Stimulated activated CD4-positive, alpha-beta T cell treated with anti-CD3 and anti-CD28 coated beads, Interleukin-4, amount 100 ng/mL, for 1 hour (primary cell): ENCODE measurements around the gene ABHD17C.

Source experiments
- DNase-seq: peaks from one replicate; pipeline ENCODE4 v3.0.0-alpha.2; 2020

ABHD17C gene

DNA sequence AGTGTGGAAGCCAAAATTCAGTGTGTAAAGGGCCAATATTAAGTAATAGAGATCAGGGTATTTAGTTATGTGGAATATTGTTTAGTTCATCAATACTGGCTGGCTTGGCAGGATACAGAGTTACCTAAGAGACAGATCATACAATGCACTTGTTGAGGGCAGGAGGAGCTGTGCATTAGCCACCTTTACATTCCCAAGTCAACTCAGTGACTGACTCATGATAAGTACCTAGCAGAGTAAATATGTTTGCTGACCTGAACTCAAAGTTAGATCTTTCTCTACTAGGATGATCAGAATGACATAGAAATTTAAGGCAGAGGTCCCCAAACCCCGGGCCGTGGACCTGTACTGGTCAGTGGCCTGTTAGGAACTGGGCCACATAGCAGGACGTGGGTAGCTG lies 3.5 kb upstream of the ABHD17C start:
- DNase-seq: no peak

DNA sequence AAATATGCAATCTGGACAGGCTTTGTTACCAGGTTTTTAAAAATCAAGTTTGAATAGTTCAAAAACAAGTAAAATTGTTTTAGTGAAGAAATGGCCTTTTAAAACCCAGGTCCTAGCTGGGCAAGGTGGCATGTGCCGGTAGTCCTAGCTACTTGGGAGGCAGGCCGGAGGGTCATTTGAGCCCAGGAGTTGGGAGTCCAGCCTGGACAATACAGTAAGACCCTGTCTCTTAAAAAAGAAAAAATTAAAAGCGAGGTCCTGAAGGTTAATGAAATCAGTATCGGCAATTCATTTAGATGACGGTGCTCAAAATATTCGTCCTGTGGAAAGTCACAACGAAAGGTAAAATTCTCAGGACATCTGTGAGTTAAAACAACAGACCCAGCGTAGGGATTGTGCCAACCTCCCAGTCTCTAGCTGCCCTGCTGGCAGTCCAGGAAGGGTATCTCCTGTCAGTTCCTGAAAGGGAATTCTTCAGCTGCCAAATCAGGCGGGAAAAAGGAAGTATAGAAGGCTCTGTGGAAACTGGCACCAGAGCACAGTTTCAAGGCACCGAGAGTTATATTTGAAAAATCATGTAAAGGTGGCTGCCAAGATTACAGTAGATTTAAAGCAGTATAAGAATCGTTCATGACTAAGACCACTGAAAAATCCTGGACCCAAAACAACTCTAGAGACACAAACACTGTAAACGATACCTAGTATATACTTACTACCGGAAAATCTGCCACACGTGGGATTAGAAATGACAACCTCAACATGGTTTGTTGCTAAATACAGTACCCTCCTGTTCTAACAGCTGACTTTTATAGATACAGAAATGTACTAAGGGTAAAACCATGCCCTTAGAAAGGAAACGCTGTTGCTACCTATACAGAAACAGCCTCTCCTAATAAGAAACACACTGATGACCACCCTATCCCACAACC lies 1.2 kb upstream of the ABHD17C start:
- DNase-seq: no peak

DNA sequence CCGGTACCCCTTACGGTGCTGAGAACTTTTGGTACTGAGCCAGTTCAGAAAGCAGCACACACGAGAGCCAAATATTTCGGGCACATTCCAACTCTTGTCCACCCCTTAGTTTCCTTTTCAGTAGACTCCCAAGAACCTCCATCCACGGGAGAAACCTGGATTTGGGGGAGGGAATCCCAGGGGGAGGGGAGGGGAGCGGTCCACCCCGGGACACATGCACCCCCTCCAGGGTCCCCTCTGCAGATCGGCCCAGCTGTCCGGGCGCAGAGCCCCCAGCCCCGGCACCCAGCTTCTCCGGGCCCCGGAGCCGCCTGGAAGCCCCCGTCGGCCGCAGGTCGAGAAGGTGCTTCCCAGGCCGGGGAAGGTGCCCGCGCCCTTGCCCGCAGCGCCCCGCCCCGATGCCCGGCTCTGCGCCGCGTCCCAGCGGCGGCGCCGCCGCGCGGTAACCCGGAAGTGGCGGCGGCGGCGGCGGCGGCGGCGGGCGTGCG lies 455 bp upstream of the ABHD17C start:
- peak; percentile 43 for DNase-seq

DNA sequence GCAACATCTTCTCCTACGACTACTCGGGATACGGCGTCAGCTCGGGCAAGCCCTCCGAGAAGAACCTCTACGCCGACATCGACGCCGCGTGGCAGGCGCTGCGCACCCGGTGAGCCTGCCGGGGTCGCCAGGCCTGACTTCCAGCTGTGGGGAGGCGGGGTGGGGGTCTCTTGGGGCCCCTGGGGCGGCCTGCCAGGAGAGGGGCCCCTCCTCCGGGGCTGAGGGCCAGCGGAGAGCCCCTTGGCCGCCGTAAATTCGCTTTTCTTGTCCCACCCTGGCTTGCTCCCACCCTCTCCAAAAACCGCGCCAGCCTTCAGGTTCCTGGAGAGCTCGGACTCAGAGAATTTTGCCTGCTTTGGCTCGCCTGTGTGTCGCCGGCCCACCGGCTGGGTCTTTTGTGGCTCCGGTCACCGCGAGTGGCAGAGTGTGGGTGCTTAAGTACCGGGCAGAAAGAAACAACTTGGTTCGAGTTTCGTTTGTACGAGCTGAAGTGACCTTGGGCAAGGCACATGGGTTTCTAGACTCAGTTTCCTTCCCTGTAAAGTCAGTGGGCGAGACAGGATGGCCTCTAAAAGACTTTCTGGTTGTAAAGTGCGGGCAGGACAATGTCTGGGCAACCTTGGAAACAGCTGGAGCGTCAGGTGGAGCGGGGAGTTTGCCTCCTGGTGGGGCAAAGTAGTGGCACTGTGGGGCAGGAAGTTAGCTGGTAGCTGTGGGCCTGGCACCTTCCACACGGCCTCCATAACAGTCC lies 976 bp downstream of the ABHD17C start:
- DNase-seq: peak; percentile 18

DNA sequence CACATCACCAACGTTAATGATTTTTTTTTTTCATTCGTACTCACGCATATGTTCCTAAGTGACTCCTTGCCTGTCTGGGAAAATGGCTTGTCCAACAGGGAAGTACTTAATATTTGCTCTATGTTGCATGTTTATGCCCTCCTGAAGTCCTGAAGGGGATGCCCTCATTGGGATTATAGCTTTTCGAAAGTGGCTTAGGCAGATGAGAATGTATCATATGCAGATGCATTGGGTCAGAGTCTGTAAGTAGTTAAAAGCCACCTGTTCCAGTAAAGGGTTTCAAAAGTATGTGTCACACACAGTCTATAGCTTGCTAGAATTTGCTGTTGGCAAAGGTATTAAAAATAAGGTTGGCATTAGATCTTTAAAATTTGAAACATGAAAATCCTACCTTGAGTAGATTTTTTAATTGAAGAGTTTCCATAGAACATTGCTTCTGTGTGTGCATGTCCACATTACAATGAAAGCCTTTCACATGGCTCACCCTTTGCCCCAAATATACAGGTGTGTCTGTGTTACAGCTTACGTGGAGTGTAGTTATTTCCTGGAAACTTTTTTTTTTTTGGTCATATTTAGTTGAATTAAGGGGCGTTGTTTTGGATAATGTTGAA lies 2.1 kb downstream of the ABHD17C start:
- no peak for DNase-seq

DNA sequence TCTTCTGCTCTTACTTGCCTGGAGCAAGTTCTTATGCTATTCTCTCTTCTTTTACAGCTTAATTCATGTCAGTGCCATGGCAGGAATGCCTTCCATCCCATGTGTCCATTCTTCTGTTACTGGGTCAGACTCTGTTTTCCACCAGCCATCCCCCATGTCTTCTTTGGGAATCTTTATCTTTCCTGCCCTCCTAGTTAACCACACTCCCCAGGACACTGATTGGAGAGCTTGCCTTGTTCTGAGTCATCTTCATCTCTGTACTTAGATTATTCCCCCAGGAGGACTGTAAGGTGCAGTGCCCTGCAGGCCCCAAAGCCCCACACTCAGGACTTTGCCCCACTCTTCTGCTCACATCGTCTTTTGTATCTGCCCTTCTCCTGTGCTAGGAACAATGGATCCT lies 3.6 kb downstream of the ABHD17C start:
- no peak for DNase-seq

DNA sequence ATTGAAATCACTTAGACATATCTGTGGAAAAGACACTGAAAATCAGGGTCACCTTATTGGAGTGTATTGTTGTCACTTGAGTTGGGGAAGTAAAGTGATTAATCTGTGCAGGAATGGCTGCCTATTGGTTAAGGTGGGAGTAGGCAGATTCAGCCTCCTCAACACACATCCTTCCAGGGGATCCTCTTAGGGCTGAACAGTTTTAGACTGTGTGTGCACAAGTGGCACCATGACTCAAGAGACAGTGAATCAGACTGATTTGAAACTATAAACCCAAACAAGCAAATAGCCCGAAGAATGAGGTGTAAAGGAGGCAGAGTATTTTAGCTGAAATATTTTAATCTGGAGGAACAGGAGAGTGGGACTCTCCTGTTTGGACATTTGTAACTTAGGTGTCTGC lies 4.9 kb downstream of the ABHD17C start:
- DNase-seq: no peak

DNA sequence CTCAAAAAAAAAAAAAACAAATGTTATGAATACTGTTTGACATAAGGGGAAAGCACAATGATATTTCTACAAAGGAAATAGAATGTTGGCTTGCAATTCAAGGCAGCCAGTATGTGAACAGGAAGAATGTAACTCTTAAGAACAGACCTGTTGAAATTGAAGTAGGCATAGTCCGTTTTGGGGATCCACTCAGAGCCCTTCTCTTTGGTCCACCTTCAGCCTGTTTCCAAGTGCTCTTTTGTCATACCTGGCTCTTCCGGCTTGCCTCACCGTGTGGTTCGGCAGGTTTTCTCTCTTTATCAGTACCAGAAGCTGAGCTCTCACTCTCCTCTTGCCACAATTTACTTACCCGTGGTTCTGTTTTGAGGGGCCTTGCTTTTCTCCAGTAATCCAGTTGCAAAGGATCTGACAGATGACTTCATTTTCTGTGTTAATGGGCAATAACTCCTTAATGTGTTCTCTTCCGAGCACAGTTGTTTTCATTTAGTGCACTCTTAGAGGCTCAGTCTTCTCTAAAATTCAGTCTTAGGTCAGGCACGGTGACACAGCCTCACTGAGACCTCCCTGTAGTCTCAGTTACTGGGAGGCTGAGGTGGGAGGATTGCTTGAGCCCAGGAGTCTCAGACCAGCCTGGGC lies 6.7 kb downstream of the ABHD17C start:
- DNase-seq: no peak

DNA sequence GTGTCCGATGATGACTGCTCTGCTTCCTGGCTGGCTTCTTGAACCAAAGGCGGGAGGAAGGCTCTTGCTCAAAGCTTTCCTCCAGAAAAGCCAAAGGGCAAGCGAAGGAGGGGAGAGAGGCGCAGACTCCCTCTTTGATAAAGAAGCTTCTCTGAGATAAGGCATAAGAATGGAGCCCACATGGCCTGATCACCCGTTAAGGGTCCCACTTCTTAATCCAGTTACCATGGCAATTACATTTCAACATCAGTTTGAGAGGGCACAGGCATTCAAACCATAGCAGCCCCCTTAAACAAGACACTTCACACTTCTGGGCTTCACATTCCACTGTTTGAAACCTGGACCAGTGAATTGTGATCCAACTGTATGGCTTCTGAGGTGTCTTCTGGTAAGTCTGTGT lies 8.0 kb downstream of the ABHD17C start:
- no peak for DNase-seq

DNA sequence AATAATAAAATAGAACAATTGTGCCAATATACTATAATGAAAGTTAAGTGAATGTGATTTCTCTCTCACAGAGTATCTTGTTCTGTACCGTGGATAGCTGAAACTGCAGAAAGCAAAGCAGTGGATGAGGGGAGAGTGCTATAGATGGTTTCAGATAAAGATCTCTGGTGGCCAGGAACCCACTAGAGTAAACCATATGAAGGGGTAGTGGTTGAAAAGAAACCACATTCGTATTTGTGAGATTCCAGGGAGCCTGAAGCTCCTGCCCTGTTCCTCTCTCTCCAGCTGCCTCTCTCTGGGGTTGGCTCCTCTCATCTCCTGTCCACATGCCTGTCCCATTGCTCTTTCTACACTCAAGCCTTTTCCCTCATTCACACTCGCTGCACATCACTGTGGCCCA lies 8.9 kb downstream of the ABHD17C start:
- no peak for DNase-seq

DNA sequence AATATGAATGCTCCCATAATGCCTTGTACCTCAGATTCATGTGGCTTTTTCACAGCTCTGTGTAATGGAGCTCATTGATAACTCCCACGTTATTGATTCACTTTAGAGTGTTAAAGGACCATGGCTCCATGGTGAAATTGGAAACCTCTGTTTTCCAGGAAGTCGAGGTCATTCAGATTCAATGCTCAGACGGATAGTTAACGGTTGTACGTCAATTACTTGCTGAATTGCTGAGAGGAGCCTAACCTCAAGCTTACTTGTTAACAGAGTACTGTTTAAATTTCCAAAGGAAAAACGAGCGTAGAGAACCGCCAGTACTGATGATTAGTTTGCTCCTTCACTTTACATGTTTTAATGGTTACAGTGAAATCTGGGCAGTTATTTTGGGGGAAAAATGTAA lies 11.1 kb downstream of the ABHD17C start:
- no peak for DNase-seq

DNA sequence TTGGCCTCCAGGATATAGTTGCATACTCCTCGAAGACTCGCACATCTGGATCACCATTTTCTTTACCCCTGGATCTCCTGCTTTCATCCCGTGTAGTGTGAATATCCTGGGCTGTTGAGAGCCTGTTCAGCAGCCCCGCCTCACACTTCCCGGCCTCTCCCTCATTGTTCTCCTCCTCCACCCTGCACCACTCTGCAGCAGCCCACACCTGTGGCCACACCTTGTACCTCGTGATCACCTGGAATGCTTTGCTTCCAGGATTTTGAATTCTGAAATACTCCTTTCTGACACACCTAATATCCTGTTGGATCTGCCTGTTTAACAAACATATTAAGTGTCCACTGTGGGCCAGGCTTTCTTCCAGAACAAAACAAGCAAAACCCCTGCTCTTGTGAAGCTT lies 14.4 kb downstream of the ABHD17C start:
- no peak for DNase-seq

DNA sequence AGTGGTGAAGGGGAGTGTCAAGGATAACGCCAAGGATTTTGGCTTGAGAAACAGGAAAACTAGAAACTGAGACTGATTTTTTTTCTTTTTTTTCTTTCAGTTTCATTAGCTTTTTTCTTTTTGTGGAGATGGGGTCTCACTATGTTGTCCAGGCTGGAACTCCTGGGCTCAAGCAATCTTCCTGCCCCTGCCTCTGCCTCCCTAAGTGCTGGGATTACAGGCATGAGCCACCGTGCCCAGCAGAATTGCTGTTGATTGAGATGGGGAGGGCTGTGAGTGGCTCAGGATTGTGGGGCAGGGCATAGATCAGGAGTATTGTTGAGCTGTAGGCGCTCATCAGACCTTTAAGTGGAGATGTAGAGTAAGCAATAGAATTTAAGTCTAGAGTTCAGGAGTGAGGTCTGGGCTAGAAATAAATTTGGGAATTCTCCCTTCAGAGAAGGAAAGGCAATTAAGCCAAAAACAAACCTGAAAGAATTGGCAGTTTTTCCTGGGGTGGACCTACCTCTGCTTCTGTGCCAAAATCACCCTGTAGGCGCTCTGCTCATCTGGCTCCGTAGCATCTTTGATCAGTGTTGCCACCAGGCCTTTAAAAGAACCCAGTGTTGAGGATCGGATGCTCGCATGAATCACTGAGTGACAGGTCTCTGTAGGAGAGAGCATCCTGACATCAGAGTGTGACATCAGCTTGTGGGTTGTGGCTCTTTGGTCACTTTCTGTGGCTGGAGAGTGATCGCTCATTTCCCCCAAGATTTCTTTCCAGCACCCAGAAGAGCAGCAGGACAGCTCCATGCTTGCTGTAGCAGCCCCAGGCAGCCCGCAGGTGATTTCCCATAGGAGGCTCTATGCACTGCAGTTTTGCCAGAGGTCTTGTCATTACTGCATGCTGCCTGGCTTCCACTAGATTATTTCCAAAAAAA lies 15.8 kb downstream of the ABHD17C start:
- no peak for DNase-seq

DNA sequence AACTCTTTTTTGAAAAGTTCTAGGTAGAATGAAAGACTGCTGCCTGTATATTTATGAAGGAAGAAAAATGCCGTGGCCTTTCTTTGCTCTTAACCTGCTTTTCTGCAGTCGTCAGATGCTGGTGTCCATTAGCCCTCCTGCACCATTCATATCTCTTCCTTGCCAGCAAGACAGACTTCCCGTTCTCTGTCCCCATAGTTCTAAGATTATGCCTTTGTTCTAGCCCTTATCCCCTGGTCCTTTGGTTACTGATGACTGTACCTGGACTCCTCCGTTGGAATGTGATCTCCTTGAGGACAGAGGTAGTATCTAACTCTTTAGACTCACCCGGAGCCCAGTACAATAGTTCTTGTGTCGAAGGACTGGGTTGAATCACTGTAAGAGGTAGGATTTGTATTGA lies 16.8 kb downstream of the ABHD17C start:
- DNase-seq: no peak

DNA sequence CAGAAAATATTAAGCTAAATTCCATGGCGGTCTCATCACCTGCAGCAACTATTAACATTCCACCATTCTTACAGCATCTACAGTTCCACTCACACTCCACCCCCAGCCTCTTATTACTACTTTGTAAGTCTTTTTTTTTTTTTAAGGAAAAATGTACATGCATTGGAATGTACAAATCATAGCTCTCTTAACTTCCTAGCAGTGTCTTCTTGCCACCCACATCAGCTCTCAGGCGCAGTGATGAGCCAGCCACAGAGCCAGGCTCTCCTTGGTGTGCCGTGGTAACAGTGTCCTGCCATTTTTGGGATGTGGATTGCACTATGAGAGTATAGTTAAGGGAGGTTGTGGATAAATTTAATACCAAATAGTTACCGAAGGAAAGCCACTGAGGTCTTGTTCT lies 17.8 kb downstream of the ABHD17C start:
- no peak for DNase-seq

DNA sequence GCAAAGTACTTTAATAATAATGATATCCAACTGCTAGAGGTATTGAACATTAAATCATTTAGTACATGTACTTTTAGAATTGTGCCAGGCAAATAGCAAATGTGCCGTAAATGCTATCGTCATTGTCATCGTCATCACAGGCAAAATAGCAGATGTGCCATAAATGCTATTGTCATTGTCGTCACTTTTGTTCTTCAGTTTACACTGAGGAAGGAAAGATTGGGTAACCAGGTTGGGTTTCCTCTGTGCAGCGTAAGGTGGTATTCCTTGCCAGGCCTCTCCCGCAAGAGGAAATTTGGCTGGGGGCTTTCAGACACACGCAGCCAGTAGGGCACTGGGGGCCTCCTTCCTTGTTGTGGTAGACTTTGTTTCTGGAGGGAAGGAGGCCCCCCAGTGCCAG lies 26.4 kb downstream of the ABHD17C start:
- DNase-seq: no peak

DNA sequence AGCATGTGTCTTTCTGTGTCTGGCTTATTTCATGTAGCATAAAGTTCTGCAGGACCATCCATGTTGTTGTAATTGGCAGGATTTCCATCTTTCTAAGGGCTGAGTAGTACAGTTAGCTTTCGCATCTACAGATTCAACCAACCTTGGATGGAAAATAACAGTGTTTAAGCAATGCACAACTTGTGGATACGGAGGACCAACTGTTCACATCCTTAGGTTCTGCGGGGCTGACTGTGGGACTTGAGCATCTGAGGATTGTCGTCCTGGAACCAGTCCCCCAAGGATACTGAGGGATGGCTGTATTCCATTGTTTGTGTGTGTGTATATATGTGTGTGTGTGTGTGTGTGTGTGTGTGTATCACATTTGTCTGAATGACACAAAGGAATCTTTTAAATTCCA lies 27.7 kb downstream of the ABHD17C start:
- DNase-seq: no peak

DNA sequence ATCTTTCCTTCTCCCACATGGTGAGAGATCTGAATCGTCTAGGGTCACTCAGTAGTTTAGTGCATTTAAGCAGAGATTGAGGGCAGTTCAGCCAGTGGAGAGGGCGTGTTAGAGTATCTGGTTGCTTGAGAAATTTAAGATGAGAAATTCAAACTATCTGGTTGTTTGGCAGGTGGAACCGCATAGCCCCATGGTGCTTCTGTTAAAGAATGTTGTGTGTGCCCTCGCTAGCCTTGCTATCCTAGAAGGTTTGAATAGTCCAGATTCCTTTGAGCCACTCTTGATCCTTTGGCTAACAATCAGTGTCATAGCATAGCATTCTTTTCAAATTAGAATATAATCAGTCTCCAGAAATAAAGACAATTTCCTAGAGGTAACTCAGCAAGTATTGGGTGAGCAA lies 32.1 kb downstream of the ABHD17C start:
- DNase-seq: no peak

DNA sequence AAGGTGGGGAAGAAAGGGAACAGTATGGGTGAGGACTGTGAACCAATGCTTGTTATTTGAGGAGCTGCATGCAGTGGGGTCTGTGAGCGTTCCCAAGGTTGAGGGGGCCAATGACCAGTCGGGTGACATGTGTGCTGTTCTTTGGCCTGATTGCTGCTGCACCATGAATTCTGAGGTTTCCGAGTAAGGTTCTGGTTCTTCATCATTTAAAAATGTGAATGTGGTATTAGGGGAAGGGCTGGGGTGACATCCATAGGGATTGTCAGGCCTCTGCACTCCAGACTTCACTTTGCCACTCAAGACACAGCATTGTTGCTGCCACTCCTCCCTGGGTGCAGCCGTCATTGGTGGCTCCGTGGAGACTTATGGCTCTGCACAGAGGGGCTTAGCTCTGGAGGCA lies 32.5 kb downstream of the ABHD17C start:
- DNase-seq: no peak

DNA sequence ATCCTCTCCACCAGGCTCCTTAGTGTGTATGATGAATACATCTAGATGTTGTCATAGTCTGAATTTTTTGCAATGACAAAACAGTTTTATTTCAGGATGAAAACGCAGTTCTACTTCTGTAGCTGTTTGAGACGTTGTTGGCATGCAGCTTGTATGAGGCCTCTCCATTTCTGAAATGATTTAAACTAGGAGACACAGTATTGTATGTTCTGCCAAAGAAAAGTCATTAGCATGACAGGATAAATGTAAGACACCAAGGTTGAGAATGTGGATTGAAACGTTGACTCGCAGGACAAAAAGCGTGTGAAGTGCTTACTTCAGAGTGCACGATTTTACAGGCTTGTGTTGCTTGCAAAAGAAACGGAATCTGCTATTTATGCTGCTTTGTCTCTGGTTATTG lies 35.3 kb downstream of the ABHD17C start:
- DNase-seq: no peak

DNA sequence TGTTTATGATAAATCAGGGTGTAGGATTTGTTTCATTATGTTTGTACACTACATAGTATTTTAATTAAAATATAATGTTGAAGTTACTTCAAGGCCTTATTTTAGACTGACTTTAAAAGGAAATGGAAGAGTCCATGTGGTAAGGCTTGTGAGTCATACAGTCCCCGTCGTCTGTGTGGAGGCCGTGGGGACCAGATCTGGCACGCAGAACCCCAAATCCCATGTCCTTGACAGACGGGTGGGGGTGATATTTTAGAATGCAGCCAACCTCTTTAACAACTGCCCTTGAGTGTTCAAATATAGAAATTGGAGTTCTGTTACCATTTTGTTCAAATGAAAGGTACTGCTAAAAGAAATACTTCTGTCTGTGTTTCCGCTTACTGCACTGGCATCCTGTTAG lies 35.8 kb downstream of the ABHD17C start:
- no peak for DNase-seq

DNA sequence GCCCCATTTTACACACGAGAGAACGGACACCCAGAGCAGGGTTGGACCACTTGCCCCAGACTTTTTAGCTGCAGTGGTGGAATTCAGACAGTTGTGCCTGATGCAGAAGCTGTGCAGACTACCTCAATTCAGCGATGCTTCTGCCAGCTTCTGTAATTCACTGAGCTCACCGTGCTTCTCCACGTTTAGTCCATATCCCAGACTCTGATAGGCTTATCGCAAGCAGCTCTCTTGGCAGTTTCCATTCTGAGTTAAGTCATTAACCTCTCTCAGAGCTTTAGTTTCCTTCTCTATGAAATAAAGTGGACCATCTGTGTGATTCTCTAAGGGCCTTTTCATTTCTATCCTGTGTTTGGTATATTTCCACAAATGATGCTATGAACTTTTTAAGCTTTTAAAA lies 37.1 kb downstream of the ABHD17C start:
- DNase-seq: no peak
